Muscle layer of colon (tissue), 2 donors: ENCODE measurements around the gene SREBF1.

ENCODE experiments used
- H3K27ac ChIP-seq: one replicate; pipeline ENCODE4 v1.7.0; 2013; ENCODE audit warnings: low read depth, mild to moderate bottlenecking, low read length, moderate library complexity
- H3K27me3 ChIP-seq, 2 donors: one replicate each; pipeline ENCODE4 v1.7.0; 2013; ENCODE audit warnings: low read length in 2 of 2, mild to moderate bottlenecking in 2 of 2; ENCODE audit not compliant: insufficient read depth in 2 of 2, control insufficient read depth in 1 of 2
- H3K36me3 ChIP-seq: one replicate; pipeline ENCODE4 v1.7.0; 2013; ENCODE audit warnings: mild to moderate bottlenecking, low read length; ENCODE audit not compliant: insufficient read depth
- H3K4me1 ChIP-seq: one replicate; pipeline ENCODE4 v1.7.0; 2013; ENCODE audit warnings: mild to moderate bottlenecking, low read length; ENCODE audit not compliant: insufficient read depth
- H3K4me3 ChIP-seq, 2 donors: one replicate each; pipeline ENCODE4 v1.7.0; 2013; ENCODE audit warnings: low read length in 2 of 2, low read depth in 1 of 2, mild to moderate bottlenecking in 1 of 2, moderate library complexity in 1 of 2
- H3K9ac ChIP-seq: one replicate; pipeline ENCODE4 v1.7.0; 2013; ENCODE audit warnings: low read length
- H3K9me3 ChIP-seq: one replicate; pipeline ENCODE4 v1.7.0; 2013; ENCODE audit warnings: mild to moderate bottlenecking, low read length
- donor health status: abdominal sarcoma.
- donor health status: Adenocarcinoma of cecum.

The SREBF1 gene

DNA sequence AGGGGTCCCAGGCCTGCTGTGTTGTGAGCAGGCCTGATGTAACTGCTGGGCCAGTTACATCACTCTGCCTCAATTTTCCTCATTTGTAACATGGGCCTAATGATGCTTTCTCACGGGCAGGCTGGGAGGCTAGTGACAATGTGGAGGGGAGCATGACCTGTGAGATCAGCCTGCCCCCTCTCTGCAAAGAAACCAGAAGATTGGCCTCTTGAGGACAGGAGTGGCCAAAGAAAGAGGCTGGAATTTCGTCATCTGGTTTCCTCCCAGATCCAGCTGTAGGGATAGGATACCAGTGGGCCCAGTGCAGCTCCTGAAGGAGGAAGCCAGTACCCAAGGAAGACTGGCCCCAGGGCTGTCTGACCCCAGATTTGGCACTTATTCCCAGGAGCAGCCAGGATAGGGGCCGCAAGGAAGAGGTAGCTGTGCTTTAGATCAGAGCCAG, 615 bp upstream of the SREBF1 start:
- Histone ChIP-seq H3K4me3 (peak overlapping the region; percentile 67 to 68), H3K4me1 (peaks cover 64% of the 10 kb centered on the region), H3K27ac (peak overlapping the region; percentile 95), H3K36me3 (no peaks in the 10 kb centered on the region), H3K9me3 (no peaks in the 10 kb centered on the region), H3K27me3 (no peaks in the 10 kb centered on the region), H3K9ac (peak overlapping the region; percentile 79)

- H3K4me1 ChIP-seq: peaks cover 69% of the 10 kb centered on the region
- peak overlapping the region; percentile 95 for H3K27ac ChIP-seq
- H3K27me3 ChIP-seq: no peaks in the 10 kb centered on the region
- peak overlapping the region; percentile 67 to 68 for H3K4me3 ChIP-seq
- peak overlapping the region; percentile 85 for H3K9ac ChIP-seq
- H3K36me3 ChIP-seq: no peaks in the 10 kb centered on the region
- H3K9me3 ChIP-seq: no peaks in the 10 kb centered on the region
Measured at GRCh38 chr17:17836250-17836817, 452 bp downstream of the SREBF1 start.

DNA sequence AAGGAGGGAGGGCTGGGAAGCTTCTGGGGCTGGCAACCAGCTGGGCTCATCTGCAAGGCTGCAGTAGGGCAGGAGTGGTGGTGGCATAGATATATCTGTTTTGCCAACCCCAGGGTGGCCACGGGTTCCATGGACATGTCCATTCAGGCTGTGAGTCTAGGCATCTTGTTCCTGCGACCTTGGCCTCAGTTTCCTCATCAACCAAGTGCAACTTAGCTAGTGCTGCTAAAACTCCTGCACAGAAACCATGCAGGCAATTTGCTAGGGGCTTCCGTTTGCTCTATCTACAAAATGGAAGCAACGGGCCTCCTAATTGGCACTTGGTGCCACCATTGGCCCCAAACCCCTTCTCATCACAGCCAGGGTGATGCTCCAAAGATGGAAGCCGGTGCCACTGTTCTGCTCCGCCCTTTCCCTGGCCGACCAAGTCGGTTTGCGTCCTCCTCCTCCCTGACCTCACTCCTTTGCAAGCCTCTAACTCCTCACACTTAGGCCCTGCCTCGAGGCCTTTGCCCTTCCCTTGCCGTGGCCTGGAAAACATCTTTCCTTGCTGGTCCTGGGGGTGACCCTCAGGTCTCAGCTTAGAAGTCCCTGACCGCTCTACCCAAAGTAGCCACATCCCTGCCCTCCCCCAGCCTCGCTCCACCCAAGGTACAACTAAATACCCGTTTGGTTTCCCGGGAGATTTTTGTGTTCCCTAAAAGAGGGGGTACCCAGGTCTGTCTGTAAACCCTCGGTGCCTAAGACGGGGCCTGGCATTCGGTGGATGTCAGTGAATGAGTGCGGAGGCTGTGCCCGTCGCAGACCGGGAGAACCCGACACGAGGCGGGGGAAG, 1.2 kb downstream of the SREBF1 start:
- H3K4me1 ChIP-seq: peaks cover 70% of the 10 kb centered on the region
- H3K9ac ChIP-seq: peak overlapping the region; percentile 85
- peak overlapping the region; percentile 67 to 68 for H3K4me3 ChIP-seq
- H3K27me3 ChIP-seq: no peaks in the 10 kb centered on the region
- H3K27ac ChIP-seq: peak overlapping the region; percentile 95
- H3K36me3 ChIP-seq: no peaks in the 10 kb centered on the region
- H3K9me3 ChIP-seq: no peaks in the 10 kb centered on the region

- no peaks in the 10 kb centered on the region for H3K36me3 ChIP-seq
- H3K9ac ChIP-seq: peak overlapping the region; percentile 85
- peak overlapping the region; percentile 95 for H3K27ac ChIP-seq
- H3K9me3 ChIP-seq: no peaks in the 10 kb centered on the region
- H3K4me1 ChIP-seq: peaks cover 76% of the 10 kb centered on the region
- H3K4me3 ChIP-seq: peak overlapping the region in 1 of 2 donors; percentile 68
- H3K27me3 ChIP-seq: no peaks in the 10 kb centered on the region
Measured at GRCh38 chr17:17834974-17835373, 1.8 kb downstream of the SREBF1 start.

DNA sequence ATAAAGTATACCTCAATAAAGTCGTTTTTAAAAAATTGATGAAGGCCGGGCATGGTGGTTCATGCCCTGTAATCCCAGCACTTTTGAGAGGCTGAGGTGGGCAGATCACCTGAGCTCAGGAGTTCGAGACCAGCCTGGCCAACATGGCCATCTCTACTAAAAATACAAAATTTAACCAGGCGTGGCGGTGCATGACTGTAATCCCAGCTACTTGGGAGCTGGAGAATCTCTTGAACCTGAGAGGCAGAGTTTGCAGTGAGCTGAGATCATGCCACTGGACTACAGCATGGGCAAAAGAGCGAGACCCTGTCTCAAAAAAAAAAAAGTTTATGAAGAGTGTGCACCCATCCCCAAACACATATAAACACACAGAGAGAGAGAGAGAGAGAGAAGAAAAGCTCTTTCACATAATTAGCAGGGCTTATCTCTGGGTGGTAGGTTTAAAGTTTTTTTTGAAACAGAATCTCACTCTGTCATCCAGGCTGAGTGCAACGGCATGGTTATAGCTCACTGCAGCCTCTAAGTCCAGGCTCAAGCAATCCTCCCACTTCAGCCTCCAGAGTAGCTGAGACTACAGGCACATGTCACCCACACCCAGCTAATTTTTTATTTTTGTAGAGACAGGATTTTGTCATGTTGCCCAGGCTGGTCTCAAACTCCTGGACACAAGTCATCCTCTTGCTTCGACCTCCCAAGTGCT, 3.0 kb downstream of the SREBF1 start:
- Histone ChIP-seq H3K9ac (no peak overlapping the region), H3K27me3 (no peaks in the 10 kb centered on the region), H3K36me3 (no peaks in the 10 kb centered on the region), H3K27ac (no peak overlapping the region), H3K4me1 (peaks cover 72% of the 10 kb centered on the region), H3K4me3 (no peak overlapping the region), H3K9me3 (no peaks in the 10 kb centered on the region)

- H3K27ac ChIP-seq: peak overlapping the region; percentile 70
- peak overlapping the region; percentile 39 for H3K9ac ChIP-seq
- peaks cover 54% of the 10 kb centered on the region for H3K4me1 ChIP-seq
Measured at GRCh38 chr17:17832032-17832363, 4.8 kb downstream of the SREBF1 start.

GRCh38 chr17:17831208-17832031, 5.4 kb downstream of the SREBF1 start:
- H3K9ac ChIP-seq: peak overlapping the region; percentile 39
- H3K9me3 ChIP-seq: no peaks in the 10 kb centered on the region
- H3K4me1 ChIP-seq: peaks cover 55% of the 10 kb centered on the region

More at GRCh38 chr17:17832032-17832363, 4.8 kb downstream of the SREBF1 start:
- Histone ChIP-seq H3K9me3 (no peaks in the 10 kb centered on the region), H3K4me3 (peak overlapping the region in 1 of 2 donors; percentile 14), H3K27me3 (no peaks in the 10 kb centered on the region), H3K36me3 (no peaks in the 10 kb centered on the region)

GRCh38 chr17:17830740-17831207, 6.0 kb downstream of the SREBF1 start:
- H3K36me3 ChIP-seq: no peaks in the 10 kb centered on the region
- peak overlapping the region; percentile 70 for H3K27ac ChIP-seq
- H3K4me3 ChIP-seq: no peak overlapping the region
- peaks cover 59% of the 10 kb centered on the region for H3K4me1 ChIP-seq
- H3K9ac ChIP-seq: no peak overlapping the region
- H3K9me3 ChIP-seq: no peaks in the 10 kb centered on the region
- H3K27me3 ChIP-seq: no peaks in the 10 kb centered on the region

More at GRCh38 chr17:17831208-17832031, 5.4 kb downstream of the SREBF1 start:
- H3K27me3 ChIP-seq: no peaks in the 10 kb centered on the region
- H3K36me3 ChIP-seq: no peaks in the 10 kb centered on the region
- peak overlapping the region in 1 of 2 donors; percentile 14 for H3K4me3 ChIP-seq
- peak overlapping the region; percentile 70 for H3K27ac ChIP-seq

DNA sequence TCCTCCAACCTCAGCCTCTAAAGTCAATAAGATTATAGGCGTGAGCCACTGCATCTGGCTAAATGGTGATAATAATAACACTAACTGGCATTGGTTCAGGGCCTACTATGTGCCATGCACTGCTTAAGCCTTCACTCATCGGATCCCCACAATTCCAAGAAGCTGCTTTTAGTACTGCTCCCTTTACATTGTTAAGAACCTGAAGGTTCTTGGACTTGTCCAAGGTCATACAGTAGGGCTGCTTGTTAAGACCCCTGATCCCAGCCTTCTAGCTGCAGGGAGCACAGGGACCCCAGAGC, 6.6 kb downstream of the SREBF1 start:
- H3K4me1 ChIP-seq: peaks cover 59% of the 10 kb centered on the region
- H3K27ac ChIP-seq: no peak overlapping the region
- no peak overlapping the region for H3K4me3 ChIP-seq
- H3K36me3 ChIP-seq: no peaks in the 10 kb centered on the region
- H3K27me3 ChIP-seq: no peaks in the 10 kb centered on the region
- no peaks in the 10 kb centered on the region for H3K9me3 ChIP-seq
- no peak overlapping the region for H3K9ac ChIP-seq

DNA sequence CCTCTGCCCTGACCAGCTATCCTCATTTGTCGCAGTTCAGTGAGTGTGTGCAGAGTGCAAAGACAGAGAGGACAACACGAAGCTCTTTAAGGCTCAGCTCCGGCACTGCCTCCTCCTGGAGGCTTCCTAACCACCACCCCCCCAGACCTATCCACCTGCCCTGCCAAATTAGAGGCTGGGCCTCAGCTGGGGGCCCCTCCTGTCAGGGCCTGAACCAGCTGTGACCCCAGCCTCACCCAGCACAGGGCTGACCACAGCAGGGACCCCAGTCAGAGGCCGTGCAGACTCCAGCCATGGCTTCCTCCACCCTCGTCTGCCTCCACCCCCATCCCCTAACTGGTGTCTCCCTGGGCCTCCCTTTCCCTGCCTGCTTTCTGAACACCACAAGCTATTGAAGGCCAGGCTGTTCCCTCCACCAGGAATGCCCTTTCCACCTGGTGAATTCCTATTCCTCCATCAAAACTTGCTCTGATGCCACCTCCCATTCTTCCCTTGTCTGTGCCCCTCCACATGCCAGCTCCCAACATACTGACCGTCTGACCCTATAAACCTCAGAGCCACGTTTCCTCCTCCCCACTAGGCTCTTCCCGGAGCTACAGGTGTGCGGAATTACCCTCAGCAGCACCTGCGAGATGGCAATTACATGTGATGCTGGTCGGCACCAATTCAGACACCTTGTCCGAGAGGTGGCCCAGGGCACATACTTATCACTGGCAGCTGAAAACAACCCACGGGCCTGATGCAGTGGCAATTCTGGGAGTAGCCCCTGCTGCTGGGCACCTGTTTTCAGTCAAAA, 8.8 kb downstream of the SREBF1 start:
- Histone ChIP-seq H3K27me3 (no peaks in the 10 kb centered on the region), H3K4me3 (no peak overlapping the region), H3K27ac (no peak overlapping the region), H3K9me3 (no peaks in the 10 kb centered on the region), H3K36me3 (no peaks in the 10 kb centered on the region), H3K4me1 (peaks cover 63% of the 10 kb centered on the region), H3K9ac (no peak overlapping the region)
